Fibroblast of skin of left quadriceps (primary cell): ENCODE measurements around the gene KIF16B.

Experiments used
- DNase-seq, 2 experiments: peaks; one replicate each; pipeline ENCODE4 v3.0.0-alpha.2; 2013; ENCODE audit warnings: low read depth in 2 of 2

KIF16B gene

DNA sequence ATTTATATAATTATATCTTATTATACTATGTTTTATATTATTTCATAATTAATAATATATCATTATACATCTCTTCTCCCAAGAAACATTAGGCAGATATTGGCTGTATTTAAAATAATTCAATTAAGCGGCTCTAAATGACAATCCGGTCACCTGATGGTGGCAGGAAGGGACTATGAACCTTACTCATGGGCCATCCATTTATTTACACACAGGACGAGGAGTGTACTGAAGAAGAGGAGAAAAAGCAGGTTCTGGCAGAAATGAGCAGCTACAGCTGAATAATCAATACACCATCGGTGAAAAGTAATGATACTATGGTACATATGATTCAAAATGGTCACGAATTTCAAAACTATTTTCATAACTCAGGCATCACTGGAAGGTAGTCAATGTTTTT lies 277.7 kb downstream of the KIF16B start:
- no peak for DNase-seq

DNA sequence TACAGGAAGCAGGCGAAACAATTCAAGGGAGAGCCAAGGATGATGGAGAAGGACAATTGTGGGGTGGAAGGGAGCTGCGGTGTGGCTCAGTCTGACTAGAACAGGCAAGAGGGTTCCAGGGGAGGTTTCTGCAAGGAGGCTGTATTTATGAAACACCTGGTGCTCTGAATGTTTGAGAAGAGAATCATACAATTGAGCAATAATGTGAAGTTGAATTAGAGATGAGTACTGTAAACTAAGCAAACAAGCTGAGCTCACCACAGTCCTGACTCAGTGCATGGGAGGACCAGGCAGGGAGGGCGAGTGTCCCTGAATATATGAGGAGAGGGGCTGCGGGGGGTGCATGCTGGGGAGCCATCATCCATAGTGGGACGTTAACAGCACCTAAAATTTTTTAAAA lies 279.7 kb downstream of the KIF16B start:
- DNase-seq: no peak

DNA sequence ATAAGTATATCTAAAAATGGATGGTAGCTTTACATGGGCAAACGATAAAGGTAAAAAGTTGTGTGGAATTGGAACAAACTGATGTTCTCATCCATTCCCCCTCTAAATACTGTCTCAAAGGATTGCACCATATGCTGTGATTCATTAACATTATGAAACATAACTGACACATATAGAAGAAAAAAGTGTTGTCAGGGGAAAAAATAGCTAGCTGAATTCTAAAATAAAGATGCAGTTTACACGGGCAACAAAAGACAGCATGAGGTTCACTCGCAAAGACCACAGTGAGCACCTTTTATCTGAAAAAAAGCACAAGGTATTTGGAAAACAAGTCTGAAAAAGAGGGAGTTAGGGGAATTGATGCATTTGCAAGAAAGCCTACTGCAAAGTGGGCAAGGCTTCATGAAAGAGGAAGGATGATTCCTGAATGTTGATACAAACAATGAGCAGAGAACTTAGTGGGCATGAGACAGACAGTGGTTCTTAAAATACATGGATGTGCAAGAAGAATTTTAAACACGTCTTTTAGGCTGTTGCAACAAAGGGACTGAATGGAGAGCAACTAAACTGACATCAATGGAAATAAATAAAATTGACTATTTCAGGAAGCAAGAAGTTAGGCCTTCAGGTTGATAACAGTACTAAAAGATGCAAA lies 280.9 kb downstream of the KIF16B start:
- DNase-seq: no peak

DNA sequence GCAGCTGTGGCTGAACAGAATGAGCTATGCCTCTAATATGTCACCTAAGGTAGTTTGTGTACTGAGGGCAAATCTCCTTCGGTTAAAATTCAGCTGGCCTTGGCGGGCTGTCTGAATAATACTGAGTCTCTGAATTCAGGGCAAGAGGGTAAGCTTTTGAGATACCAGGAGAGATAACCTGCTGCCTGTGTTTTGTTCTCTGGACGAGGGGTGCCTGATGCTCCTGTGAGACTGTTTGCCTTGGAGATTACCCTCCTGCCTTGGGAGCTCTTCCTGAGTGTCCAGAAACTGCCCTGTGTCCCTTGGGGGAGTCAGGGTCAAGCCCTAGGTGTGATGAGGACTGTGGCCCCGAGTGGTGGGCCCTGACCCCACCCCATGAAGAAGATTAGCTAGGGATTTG lies 282.9 kb downstream of the KIF16B start:
- no peak for DNase-seq

DNA sequence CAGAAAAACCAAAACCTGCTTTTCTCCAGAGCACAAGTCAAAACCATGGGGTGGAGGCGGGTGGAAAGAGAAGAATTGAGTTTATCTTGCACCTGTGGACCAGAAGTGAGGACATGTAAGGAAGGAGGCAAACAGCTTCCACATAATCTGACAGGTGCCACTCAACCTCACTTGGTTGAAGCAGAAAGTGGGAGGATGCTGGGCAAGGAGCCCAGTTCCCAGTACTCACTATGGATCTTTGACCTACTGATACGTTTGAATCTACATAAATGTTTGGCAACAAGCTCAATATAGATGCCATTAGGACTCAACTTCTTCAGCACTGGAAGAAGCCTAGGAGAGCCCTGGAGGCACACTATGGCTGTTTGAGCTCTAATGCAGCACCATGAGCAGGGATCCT lies 285.5 kb downstream of the KIF16B start:
- no peak for DNase-seq

DNA sequence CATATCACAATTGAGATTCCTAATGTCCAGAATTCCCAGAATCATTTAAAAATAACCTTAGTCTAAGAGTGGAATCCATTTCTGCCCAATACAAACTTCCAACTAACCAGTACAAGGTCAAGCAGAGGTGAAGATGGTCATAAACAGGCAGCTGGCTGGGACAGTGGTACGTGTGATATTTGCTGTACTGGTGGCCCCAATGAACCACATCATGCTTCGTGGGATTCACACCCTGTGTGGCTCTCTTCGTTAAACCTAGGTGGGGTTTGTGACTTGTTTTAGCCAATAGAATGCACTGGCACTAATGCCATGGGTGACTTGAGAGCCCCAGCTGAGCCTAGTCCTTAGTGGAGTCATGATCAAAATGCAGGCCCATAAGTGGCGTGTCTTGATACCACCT lies 286.6 kb downstream of the KIF16B start:
- no peak for DNase-seq

DNA sequence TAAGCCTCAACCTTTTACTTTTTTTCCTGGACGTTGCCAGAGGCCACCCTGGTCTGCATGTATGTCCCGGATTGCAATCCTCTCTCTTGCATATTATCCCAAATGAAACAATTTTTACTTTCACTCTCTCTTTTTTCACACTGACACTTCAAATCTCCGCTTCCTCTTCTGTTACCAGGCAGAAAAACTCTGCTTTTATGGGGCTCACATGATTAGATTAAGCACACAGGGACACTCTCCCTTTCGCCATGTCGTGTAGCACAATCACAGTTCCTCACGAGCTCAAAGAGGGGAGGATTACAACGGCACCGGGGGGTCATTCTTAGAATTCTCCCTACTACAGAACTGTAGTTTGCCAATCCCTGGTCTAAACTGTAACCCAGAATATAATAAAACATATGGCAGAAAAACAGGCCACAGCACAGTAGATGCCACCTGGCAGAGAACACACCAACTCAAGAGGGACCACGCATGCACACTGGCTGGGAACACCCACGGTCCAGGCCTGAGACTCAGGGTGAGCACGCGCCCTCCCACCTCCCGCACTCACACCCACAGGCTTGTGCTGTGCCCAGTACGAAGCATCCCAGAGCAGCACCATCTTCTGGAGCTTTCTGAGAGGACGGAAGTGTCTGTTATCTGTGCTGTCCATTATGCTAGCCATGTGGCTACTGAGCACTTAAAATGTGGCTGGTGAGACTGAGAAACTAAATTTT lies 288.7 kb downstream of the KIF16B start:
- no peak for DNase-seq

DNA sequence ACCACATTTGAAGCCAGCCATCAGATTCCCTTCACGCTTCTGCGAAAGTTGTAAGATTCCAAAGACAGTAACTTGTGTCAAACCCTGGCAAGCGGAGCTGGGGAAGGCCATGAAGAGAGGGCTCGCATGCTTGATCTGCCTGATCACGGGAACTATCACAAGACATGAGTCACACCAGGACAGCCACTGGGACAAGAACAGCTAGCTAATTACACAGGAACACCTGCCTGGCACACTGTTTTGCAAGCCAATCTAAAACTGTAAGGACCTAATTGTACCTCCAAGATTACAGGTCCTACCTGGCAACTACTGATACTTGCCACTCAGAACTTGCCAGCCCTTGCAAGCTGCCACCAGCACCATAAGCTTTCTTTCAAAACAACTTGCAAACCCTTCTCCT lies 289.3 kb downstream of the KIF16B start:
- DNase-seq: no peak

DNA sequence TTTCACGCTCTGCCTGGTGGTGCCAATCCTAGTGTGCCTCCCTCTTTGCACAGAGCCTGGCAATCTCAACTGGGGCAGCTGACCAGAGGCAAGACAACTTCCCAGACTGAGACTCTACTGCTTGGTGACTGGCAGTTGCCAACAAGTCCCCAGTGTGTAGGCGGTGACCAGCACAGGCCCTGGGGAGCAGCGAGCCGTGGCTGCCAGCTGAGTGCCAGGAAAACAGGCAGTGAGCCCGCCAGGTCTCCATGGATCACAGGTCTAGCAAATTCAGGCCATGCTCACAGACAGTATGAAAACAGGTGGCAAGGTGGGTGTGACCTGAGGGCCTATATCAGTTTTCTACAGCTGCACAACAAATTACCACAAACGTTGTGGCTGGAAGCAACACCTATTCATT lies 289.9 kb downstream of the KIF16B start:
- DNase-seq: no peak

DNA sequence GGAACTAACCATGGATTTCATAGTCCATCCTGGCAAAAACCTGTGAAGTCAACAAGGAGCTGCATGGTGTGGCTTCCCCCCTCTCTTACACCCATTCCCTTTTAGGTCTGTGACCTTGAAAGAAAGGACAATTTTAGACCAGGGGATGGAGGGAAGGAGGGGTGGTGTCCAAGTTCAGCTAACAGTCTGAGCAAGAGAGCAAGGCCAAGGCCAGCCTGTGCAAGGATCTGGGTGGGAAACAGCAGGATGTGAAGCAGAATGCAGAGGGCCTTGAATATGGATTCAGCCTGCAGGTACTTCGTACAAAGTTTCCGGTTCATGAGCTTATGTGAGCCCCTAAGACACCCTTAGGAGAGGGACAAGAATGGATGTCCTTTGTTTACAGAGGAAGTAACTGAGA lies 293.0 kb downstream of the KIF16B start:
- no peak for DNase-seq

DNA sequence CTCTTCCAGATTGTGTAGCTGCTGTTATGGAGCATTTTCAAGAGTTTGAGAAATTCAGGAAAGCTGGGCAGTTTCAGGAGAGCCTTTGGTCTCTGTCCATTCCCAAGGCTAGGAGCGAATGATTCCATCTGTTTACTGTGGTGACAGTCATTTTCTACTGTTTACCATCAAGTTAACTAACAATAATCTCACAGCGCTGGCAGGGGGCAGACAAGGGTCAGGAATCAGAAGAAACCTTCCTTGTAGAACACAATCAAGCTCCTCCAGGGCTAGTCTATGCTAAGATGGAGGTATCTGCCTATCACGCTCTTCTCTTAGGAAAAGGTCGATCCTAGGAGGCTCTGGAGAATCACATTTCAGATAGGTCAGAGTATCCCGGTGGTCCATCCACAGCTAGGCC lies 293.9 kb downstream of the KIF16B start:
- DNase-seq: no peak

DNA sequence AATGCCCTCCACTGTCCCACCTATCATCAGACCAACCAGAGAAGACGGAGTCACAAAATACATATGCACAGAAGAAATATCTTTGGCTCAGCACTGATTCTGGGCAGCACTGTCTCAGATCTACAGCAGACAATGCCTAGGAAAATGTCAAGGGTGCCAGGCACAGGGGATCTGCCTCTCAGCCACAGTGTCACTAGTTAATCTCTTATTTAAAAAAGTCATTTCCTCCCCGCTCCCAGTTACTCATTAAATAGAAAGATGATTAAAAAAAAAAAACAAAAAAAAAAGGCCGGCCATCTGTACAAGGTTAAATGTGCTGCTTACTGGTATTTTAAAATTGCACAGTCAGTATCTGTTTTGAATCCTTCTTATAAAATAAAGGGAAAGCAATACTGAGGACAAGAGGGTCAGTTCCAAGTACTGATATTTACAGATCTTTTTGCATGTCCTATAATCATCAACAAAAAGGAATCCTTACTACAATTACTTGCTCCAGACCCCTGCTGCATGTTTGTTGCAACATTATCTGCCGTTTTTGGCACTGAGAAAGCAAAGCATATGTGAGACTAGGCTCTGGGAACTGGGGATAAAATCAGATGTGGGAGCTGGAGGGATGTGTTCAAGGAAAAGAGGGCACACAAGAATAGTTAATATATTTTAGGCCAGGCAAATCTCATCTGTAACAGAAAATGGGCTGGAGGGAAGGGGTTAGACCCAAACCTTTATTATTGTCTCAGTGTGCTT lies 299.3 kb downstream of the KIF16B start:
- no peak for DNase-seq

DNA sequence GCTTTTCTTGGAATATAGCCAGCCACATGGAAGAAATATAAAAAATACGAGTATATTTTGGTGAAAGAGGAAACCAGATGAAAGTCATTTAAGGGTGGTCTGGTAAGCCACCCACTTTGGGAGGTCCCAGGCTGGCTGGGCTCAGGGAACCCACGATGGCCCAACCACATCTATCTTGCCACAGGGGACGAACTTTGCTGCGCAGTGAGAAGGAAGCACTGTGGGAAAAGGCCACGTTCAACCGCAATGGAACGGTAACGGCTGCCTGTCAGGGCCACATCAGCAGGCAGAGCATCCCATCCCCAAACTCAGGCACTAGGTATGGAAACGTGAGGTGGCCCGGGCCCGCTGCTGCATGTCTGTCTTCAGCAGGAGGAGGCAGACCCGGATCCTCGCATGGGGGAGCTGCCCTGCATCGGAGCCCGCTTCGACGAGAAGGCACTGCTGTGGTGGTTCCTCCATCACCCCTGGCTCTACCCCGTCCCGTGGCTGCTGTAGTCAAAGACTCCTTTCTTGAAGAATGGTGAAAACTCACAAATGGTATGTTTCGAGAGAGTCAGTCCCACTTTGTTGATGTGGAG lies 300.4 kb downstream of the KIF16B start:
- no peak for DNase-seq

DNA sequence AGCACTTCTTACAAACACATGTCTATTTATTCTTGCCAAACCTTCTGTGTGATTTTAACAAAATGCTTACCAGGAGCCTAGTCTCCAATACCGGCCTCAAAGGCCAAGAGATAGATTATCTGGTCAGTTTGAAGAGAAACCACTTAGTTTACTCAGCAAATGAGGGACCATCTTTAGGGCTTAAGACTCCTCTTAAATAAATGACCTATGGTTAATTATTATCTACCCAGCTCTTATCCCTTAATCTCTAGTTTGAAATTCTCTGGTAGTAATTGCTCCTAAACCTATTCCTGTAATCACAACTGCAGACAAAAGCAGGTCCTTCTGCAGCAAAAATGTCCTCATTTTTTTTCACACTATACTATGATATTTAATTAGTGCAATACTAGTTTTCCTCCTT lies 301.8 kb downstream of the KIF16B start:
- DNase-seq: no peak

DNA sequence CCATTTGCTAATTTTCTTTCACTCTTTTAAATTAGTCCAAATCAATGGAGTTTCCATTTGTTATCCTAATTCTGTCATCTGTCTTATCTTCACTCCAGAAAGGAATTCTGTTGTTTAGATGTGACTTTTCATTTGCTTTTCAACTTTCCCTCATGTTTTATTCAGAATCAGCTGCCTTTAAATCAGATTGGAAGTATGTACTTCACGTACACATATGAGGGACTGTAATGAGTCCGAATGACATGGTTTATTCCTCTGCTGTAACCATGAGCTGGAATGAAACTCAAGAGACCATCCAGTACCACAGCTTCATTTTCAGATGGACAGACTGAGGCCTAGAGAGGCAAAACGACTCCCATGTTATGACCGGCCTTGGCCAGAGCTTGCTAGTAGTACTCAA lies 302.3 kb downstream of the KIF16B start:
- no peak for DNase-seq

DNA sequence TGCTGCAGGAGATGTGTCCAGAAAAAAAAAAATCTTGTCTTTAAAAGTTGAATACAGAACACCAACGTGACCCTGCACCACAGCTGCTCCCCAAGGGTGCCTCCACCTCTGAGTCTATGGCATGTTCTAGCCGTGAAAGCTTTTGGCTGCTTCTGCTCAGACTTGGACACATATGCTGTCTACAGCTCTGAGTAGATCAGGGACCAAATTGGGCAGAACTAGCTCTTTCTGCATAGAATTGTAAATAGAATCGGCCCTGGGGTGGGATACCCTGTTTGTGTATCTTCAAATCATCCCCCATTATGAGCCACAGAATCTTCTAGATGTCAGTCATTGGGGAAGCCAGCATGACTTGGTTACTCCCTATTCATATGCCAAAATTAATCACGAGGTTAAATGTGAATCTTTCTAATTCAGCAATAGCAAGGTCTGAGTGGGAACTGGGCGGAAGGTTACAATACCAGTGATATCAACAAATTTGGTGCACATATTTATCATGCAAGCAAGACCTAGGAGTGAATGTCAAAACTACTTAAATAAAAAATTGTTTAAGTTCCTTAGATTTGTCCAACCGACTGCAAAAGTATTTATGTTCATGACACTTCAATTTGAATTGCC lies 302.8 kb downstream of the KIF16B start:
- no peak for DNase-seq

DNA sequence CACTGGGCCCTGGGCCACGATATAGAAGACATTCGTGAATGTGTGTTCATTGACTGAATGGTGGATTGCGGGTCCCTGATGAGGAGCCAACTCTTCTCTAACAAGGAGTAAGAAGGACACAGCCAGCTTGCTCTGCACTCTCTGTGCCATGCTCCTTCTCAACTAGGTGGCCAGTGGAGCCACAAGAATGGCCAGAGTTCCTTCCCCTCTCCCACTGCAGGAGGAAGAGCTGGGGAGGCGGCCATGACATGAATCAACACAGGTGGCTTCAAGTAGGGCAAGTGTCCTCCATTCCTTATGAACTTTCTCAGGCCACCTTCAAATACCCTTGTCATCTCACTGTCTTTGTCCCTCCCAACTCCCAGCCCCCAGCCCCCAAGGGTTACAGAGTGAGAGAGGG lies 305.7 kb downstream of the KIF16B start:
- no peak for DNase-seq

DNA sequence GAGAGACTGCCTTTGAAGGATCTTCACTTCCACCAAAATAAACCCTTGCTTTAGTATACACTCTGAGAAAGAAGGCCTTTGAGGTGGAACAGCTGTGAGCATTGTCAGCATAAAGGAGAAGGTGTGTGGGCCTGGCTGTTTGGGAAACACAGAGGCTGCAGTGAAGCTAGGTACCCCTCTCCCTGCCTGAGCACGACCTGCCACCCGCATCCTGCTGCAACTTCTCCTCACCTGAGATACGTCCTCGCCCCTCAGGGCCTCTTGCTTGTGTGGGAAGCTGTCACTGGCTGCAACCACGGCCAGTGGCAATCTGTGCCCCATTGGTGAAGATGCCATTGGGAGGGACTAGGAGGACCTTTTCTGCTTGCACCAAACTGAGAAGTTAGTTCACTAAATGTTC lies 307.9 kb downstream of the KIF16B start:
- no peak for DNase-seq

DNA sequence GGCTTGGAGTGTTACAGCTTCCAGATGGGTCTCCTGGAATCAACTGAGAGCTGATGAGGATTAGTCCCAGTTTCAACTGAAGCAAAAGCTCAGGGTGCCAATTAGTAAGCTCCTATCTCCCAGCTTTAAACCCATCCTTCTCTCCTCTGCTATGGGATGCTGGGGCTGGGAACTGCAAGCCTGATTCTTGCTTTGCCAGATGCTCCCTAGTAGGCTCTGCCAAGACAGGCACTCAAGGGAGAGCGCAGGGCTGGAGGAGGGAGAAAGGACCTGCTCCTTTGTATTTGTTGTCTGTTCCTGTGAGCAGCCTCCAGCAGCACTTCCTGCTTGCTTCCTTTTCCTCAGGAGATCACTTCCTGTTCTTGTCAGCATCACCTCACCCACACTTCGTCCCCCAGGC lies 309.7 kb downstream of the KIF16B start:
- DNase-seq: no peak

DNA sequence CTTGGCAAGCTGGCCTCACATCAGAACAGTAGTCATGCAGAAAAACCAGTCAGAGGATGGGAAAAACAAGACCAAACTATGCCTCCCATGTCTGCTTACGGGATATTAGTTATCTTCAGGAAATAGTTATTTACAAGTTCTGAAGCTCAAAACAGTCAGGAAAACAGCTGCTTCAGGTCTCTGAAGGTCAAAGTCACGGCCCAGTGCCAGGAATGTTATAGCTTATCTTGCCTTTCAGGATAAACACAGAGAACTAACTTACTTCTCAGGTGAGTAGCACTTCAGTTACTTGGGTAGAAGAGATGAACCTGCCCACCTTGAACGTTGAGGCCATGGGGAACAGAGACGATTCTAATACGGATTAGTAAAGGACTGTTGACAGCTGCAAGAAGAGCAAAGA lies 310.7 kb downstream of the KIF16B start:
- no peak for DNase-seq

DNA sequence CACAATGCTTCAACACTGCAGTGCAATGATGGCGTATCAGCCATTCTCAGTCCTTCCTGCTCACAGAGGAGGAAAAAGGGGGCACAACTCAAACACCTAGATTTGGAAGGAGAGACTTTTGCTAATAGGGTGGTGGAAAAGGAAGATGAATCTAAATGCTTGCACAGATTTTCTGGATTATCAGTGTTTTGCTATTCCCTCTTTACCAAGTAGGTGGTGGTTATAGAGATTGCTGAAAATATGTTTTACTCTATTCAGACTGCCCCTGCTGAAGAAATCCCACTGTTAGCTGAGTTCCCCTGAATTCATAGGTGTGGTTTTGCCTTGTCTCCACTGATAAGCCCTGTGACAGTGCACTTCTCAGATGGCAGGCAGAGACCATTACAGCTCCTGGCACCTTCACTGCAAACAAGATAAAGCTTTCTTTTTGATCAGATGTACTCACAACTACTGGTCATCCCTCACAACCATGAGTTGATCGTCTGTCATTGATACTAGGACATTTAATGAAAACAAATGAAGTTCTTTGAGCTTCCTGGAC lies 311.4 kb downstream of the KIF16B start:
- DNase-seq: no peak

DNA sequence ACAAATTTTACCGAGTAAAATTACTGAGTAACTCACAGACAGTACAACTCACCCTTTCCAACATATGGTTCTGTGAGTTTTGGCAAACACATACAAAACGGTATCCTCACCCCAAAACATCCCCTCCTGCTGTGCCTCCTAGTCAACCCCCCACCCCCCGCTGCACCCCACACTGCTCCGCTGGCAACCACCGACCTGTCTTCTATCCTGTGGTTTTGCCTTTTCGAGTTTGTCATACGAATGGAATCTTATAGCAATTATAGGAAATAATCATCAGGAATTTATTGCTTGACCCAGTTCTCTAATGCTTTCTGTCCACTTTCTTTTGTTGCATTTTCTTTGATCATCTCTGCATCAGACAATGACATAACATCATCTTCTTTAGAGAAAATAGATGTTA lies 312.3 kb downstream of the KIF16B start:
- DNase-seq: peak; percentile 68
